Lower leg skin (tissue), 3 donors: Measurements from ENCODE around the gene BCL6B.

Source experiments
- POLR2A ChIP-seq, 2 donors: fragments of 450-650 bp; IDR thresholded peaks; one replicate each; pipeline ENCODE4 v1.6.1; 2016 to 2017; ENCODE audit warnings: antibody characterized with exemption in 2 of 2, mild to moderate bottlenecking in 1 of 2, moderate library complexity in 1 of 2
- TF ChIP-seq, protein P1 (sequence below), 3 donors: fragments of 450-650 bp; IDR thresholded peaks; one replicate each; pipeline ENCODE4 v1.5.1; 2016; ENCODE audit warnings: antibody characterized with exemption in 3 of 3, mild to moderate bottlenecking in 3 of 3, moderate library complexity in 2 of 3

DNA sequence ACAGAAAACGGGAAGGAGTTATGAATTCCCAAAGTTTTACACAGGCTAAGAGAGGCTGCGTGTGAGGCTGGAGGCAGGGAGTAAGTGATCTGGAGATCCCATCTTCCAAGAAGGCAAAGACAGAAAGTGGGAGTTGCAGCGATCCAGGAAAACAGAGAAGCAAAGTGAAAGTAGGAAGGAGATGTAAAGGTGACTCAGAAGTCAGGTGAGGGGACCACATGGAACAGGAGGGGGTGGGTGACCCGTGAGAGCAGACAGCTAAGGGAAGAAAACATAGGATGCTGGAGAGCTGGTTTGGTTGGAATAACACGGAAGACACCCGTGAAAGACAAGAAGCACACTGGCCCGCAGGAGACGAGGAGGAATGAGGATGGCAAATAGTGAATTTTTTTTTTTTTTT, 25.7 kb upstream of the BCL6B start:
- TF ChIP-seq, protein P1, sequence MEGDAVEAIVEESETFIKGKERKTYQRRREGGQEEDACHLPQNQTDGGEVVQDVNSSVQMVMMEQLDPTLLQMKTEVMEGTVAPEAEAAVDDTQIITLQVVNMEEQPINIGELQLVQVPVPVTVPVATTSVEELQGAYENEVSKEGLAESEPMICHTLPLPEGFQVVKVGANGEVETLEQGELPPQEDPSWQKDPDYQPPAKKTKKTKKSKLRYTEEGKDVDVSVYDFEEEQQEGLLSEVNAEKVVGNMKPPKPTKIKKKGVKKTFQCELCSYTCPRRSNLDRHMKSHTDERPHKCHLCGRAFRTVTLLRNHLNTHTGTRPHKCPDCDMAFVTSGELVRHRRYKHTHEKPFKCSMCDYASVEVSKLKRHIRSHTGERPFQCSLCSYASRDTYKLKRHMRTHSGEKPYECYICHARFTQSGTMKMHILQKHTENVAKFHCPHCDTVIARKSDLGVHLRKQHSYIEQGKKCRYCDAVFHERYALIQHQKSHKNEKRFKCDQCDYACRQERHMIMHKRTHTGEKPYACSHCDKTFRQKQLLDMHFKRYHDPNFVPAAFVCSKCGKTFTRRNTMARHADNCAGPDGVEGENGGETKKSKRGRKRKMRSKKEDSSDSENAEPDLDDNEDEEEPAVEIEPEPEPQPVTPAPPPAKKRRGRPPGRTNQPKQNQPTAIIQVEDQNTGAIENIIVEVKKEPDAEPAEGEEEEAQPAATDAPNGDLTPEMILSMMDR (IDR thresholded peaks at IDR 0.05), result no peak
- no peak for TF ChIP-seq POLR2A (IDR thresholded peaks at IDR 0.05)
